ENCODE results near the gene SLCO1A2.

The SLCO1A2 gene

GRCh38 chr12:21221778-21222177 lies 112.9 kb downstream of the SLCO1A2 start:
- H3K27ac ChIP-seq = no peak overlapping the region
- no peaks in the 10 kb centered on the region for H3K27me3 ChIP-seq (ENCODE audit: insufficient read depth, low read depth)
- no peaks in the 10 kb centered on the region for H4K20me1 ChIP-seq (ENCODE audit: insufficient read depth)
- no peaks in the 10 kb centered on the region for H3K36me3 ChIP-seq (ENCODE audit: insufficient read depth)
- no peak overlapping the region for H3K4me3 ChIP-seq (IDR thresholded peaks at IDR 0.05; ENCODE audit: insufficient read depth, low read depth, low read length)
- no peaks in the 10 kb centered on the region for H3K4me1 ChIP-seq (ENCODE audit: low read depth, poor library complexity, severe bottlenecking)
- H3K79me2 ChIP-seq (ENCODE audit: insufficient read depth, low read depth) = no peaks in the 10 kb centered on the region
- no peak overlapping the region for H2AFZ ChIP-seq (ENCODE audit: low read depth)
- H3K4me2 ChIP-seq = no peak overlapping the region
- no peak overlapping the region for H3K9ac ChIP-seq
- TF ChIP-seq CTCF (conservative IDR thresholded peaks at IDR 0.05; ENCODE audit: low read depth, low read length) = no peak

- H3K9ac ChIP-seq = no peak overlapping the region
Measured at GRCh38 chr12:21221072-21221471, 113.6 kb downstream of the SLCO1A2 start.

GRCh38 chr12:21220266-21220665 lies 114.5 kb downstream of the SLCO1A2 start:
- Histone ChIP-seq H3K36me3 (ENCODE audit: insufficient read depth) (no peaks in the 10 kb centered on the region), H3K27ac (no peak overlapping the region), H3K4me3 (IDR thresholded peaks at IDR 0.05; ENCODE audit: insufficient read depth, low read depth, low read length) (no peak overlapping the region), H3K4me2 (no peak overlapping the region), H3K9ac (no peak overlapping the region), H3K4me1 (ENCODE audit: low read depth, poor library complexity, severe bottlenecking) (no peaks in the 10 kb centered on the region), H3K27me3 (ENCODE audit: insufficient read depth, low read depth) (no peaks in the 10 kb centered on the region), H2AFZ (ENCODE audit: low read depth) (no peak overlapping the region), H4K20me1 (ENCODE audit: insufficient read depth) (no peaks in the 10 kb centered on the region), H3K79me2 (ENCODE audit: insufficient read depth, low read depth) (no peaks in the 10 kb centered on the region)
- no peak for TF ChIP-seq CTCF (conservative IDR thresholded peaks at IDR 0.05; ENCODE audit: low read depth, low read length)

More at GRCh38 chr12:21221072-21221471, 113.6 kb downstream of the SLCO1A2 start:
- H3K27me3 ChIP-seq (ENCODE audit: insufficient read depth, low read depth) = no peaks in the 10 kb centered on the region
- H3K79me2 ChIP-seq (ENCODE audit: insufficient read depth, low read depth) = no peaks in the 10 kb centered on the region
- H3K4me3 ChIP-seq (IDR thresholded peaks at IDR 0.05; ENCODE audit: insufficient read depth, low read depth, low read length) = no peak overlapping the region
- TF ChIP-seq CTCF (conservative IDR thresholded peaks at IDR 0.05; ENCODE audit: low read depth, low read length) = no peak
- H2AFZ ChIP-seq (ENCODE audit: low read depth) = no peak overlapping the region
- no peak overlapping the region for H3K27ac ChIP-seq
- no peaks in the 10 kb centered on the region for H4K20me1 ChIP-seq (ENCODE audit: insufficient read depth)
- H3K4me2 ChIP-seq = no peak overlapping the region
- H3K36me3 ChIP-seq (ENCODE audit: insufficient read depth) = no peaks in the 10 kb centered on the region
- H3K4me1 ChIP-seq (ENCODE audit: low read depth, poor library complexity, severe bottlenecking) = no peaks in the 10 kb centered on the region

- H3K4me1 ChIP-seq (ENCODE audit: low read depth, poor library complexity, severe bottlenecking) = no peaks in the 10 kb centered on the region
- no peak overlapping the region for H3K9ac ChIP-seq
- H3K36me3 ChIP-seq (ENCODE audit: insufficient read depth) = no peaks in the 10 kb centered on the region
- no peaks in the 10 kb centered on the region for H3K79me2 ChIP-seq (ENCODE audit: insufficient read depth, low read depth)
- no peak overlapping the region for H3K4me3 ChIP-seq (IDR thresholded peaks at IDR 0.05; ENCODE audit: insufficient read depth, low read depth, low read length)
- no peaks in the 10 kb centered on the region for H4K20me1 ChIP-seq (ENCODE audit: insufficient read depth)
- no peak overlapping the region for H3K4me2 ChIP-seq
- no peak for TF ChIP-seq CTCF (conservative IDR thresholded peaks at IDR 0.05; ENCODE audit: low read depth, low read length)
- H3K27me3 ChIP-seq (ENCODE audit: insufficient read depth, low read depth) = no peaks in the 10 kb centered on the region
- H3K27ac ChIP-seq = no peak overlapping the region
- H2AFZ ChIP-seq (ENCODE audit: low read depth) = no peak overlapping the region
Measured at GRCh38 chr12:21219206-21219605, 115.5 kb downstream of the SLCO1A2 start.

Measured in KMS-11 (cell line).